ENCODE measurements around the gene AMMECR1L. TPM values are rescaled to one million over a fixed set of nuclear protein-coding genes. Genes with fewer than 3 reads are reported as not detected.
"Not testable (repeated sequence)": the region's sequence is repeated elsewhere in the genome, so short reads cannot be mapped to it uniquely, and the experiment has no call there.

AMMECR1L gene
- total RNA-seq, 4 donors from 2014 or later = 6.3 to 11.8 (median 7.8) TPM

GRCh38 chr2:127887082-127887775, 1.5 kb upstream of the AMMECR1L start:
- TF ChIP-seq POLR2A (IDR thresholded peaks at IDR 0.05) (no peak), CTCF (IDR thresholded peaks at IDR 0.05) (no peak)
- Histone ChIP-seq H3K36me3 (peaks cover 0 to 18% (median 0%) of the 10 kb centered on the region in 3 donors), H3K4me3 (peak overlapping the region; percentile 55 to 79 (median 66)), H3K9me3 (no peaks in the 10 kb centered on the region), H3K27me3 (no peaks in the 10 kb centered on the region), H3K4me1 (peaks cover 15 to 45% (median 20%) of the 10 kb centered on the region in 3 donors), H3K27ac (peak overlapping the region; percentile 6 to 94 (median 54))
- intact Hi-C loops (cut with DNase I) = no loop called here
- 35 to 36% methylated on average over 8 of the region's 8 CpGs for WGBS, 2 donors
- no peak for DNase-seq

DNA sequence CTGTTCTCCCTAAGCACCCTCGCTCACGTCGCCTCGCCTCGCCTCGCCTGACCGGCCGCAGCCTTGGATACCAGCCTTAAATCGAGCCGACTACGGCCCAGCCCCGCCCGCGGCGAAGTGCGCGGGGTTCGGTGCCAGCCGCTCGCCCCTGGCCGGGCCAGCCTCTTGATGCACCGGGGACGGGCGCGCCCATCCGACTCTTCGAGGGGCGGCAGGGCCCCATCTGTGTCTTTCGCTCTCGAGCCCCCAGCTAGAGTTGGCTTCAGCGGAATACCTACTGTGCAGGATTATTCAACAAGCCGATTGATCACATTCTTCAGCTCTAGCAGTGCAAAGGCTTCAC, 808 bp upstream of the AMMECR1L start:
- peaks cover 0 to 24% (median 0%) of the 10 kb centered on the region in 3 donors for H3K36me3 ChIP-seq
- peak overlapping the region; percentile 55 to 79 (median 66) for H3K4me3 ChIP-seq
- peaks cover 15 to 47% (median 21%) of the 10 kb centered on the region in 3 donors for H3K4me1 ChIP-seq
- WGBS, 2 donors = no CpG with 5 or more reads among the region's 32 CpGs
- H3K27me3 ChIP-seq; DNase-seq; H3K9me3 ChIP-seq; intact Hi-C loops (cut with DNase I): not testable (repeated sequence)
- H3K27ac ChIP-seq = peak overlapping the region; percentile 87 to 96 (median 94)

GRCh38 chr2:127884861-127885740, 655 bp downstream of the AMMECR1L start:
- not testable (repeated sequence) for DNase-seq, H3K9me3 ChIP-seq

GRCh38 chr2:127884436-127884835, 1.3 kb downstream of the AMMECR1L start:
- 17 to 18% methylated on average over 6 to 9 of the region's 10 CpGs for WGBS, 2 donors
- peaks cover 15 to 66% (median 23%) of the 10 kb centered on the region in 3 donors for H3K4me1 ChIP-seq
- H3K4me3 ChIP-seq = peak overlapping the region; percentile 55 to 79 (median 66)
- no peaks in the 10 kb centered on the region for H3K9me3 ChIP-seq
- intact Hi-C loops (cut with DNase I) = no loop called here
- peak overlapping the region; percentile 87 to 96 (median 94) for H3K27ac ChIP-seq
- peaks cover 0 to 45% (median 0%) of the 10 kb centered on the region in 3 donors for H3K36me3 ChIP-seq
- no peak for DNase-seq
- TF ChIP-seq POLR2A (IDR thresholded peaks at IDR 0.05) (no peak), CTCF (IDR thresholded peaks at IDR 0.05) (no peak)
- no peaks in the 10 kb centered on the region for H3K27me3 ChIP-seq

More at GRCh38 chr2:127884861-127885740, 655 bp downstream of the AMMECR1L start:
- Histone ChIP-seq H3K27ac (peak overlapping the region; percentile 87 to 96 (median 94)), H3K4me1 (peaks cover 15 to 60% (median 23%) of the 10 kb centered on the region in 3 donors), H3K36me3 (peaks cover 0 to 39% (median 0%) of the 10 kb centered on the region in 3 donors), H3K4me3 (peak overlapping the region; percentile 55 to 79 (median 66))
- WGBS, 2 donors = 0% methylated on average over 12 to 16 of the region's 61 CpGs
- H3K27me3 ChIP-seq; intact Hi-C loops (cut with DNase I): not testable (repeated sequence)
- peak in 1 of 6 experiments; percentile 6 for TF ChIP-seq CTCF (IDR thresholded peaks at IDR 0.05)

GRCh38 chr2:127879899-127880298, 5.9 kb downstream of the AMMECR1L start:
- TF ChIP-seq POLR2A (IDR thresholded peaks at IDR 0.05) (no peak), CTCF (IDR thresholded peaks at IDR 0.05) (no peak)
- Histone ChIP-seq H3K4me1 (peaks cover 11 to 67% (median 15%) of the 10 kb centered on the region in 3 donors), H3K36me3 (peaks cover 0 to 69% (median 0%) of the 10 kb centered on the region in 3 donors), H3K4me3 (no peak overlapping the region), H3K27me3 (no peaks in the 10 kb centered on the region), H3K27ac (no peak overlapping the region), H3K9me3 (no peaks in the 10 kb centered on the region)
- intact Hi-C loops (cut with DNase I) = no loop called here
- no peak for DNase-seq
- 84 to 94% methylated on average over 5 of the region's 5 CpGs for WGBS, 2 donors

Data from esophagus squamous epithelium (tissue), 5 donors.